GM21825 (cell line): ENCODE results near the gene CD27.
"Not testable (repeated sequence)": the region's sequence is repeated elsewhere in the genome, so short reads cannot be mapped to it uniquely, and the experiment has no call there.

Experiments
- ATAC-seq: cut with Tn5 transposase; IDR thresholded peaks from one replicate; pipeline ENCODE4 v1.9.1; 2021; ENCODE audit warnings: mild to moderate bottlenecking, moderate library complexity; ENCODE audit not compliant: unreplicated experiment

Gene CD27

GRCh38 chr12:6461401-6462233, 16.9 kb downstream of the CD27 start:
- peak; percentile 62 for ATAC-seq

GRCh38 chr12:6462234-6462995, 17.7 kb downstream of the CD27 start:
- ATAC-seq: no peak

GRCh38 chr12:6463216-6463615, 18.5 kb downstream of the CD27 start:
- no peak for ATAC-seq

GRCh38 chr12:6463858-6464257, 19.1 kb downstream of the CD27 start:
- no peak for ATAC-seq

GRCh38 chr12:6464531-6464930, 19.8 kb downstream of the CD27 start:
- no peak for ATAC-seq

GRCh38 chr12:6465467-6466183, 20.9 kb downstream of the CD27 start:
- ATAC-seq: no peak

GRCh38 chr12:6466184-6466573, 21.4 kb downstream of the CD27 start:
- ATAC-seq: no peak

GRCh38 chr12:6466751-6467150, 22.0 kb downstream of the CD27 start:
- ATAC-seq: not testable (repeated sequence)

- not testable (repeated sequence) for ATAC-seq
Observed at GRCh38 chr12:6467571-6468282, 23.0 kb downstream of the CD27 start.

- no peak for ATAC-seq
Observed at GRCh38 chr12:6468283-6468575, 23.5 kb downstream of the CD27 start.

GRCh38 chr12:6469092-6469491, 24.3 kb downstream of the CD27 start:
- ATAC-seq: no peak

- ATAC-seq: no peak
Observed at GRCh38 chr12:6469609-6470374, 25.0 kb downstream of the CD27 start.

GRCh38 chr12:6470375-6471163, 25.8 kb downstream of the CD27 start, which contains the start of gene VAMP1:
VAMP1 (minus strand) TSS chr12:6470677; CDS start chr12:6470531, 146 bp downstream.
- ATAC-seq: peak; percentile 84

GRCh38 chr12:6471989-6472360, 27.2 kb downstream of the CD27 start:
- ATAC-seq: no peak

GRCh38 chr12:6472491-6472890, 27.7 kb downstream of the CD27 start:
- ATAC-seq: no peak

- ATAC-seq: not testable (repeated sequence)
Observed at GRCh38 chr12:6475233-6475975, 30.6 kb downstream of the CD27 start.

GRCh38 chr12:6476489-6476888, 31.7 kb downstream of the CD27 start:
- ATAC-seq: no peak

- not testable (repeated sequence) for ATAC-seq
Observed at GRCh38 chr12:6477601-6478377, 33.0 kb downstream of the CD27 start.
